Vagina (tissue), 2 donors: ENCODE data around the gene TMEM214.

Experiments used
- POLR2A ChIP-seq, 2 donors: fragments of 450-650 bp; IDR thresholded peaks; one replicate each; pipeline ENCODE4 v1.6.1; 2017; ENCODE audit warnings: antibody characterized with exemption in 2 of 2, mild to moderate bottlenecking in 2 of 2, moderate library complexity in 2 of 2
- POLR2AphosphoS5 ChIP-seq, 2 donors: sonication (generic); formaldehyde crosslinking; IDR thresholded peaks; one replicate each; pipeline ENCODE4 v1.9.0; 2017; ENCODE audit warnings: antibody characterized with exemption in 2 of 2, mild to moderate bottlenecking in 2 of 2, low read depth in 1 of 2; ENCODE audit not compliant: insufficient read depth in 1 of 2
- TF ChIP-seq, protein P1 (sequence below), 3 experiments: fragments of 450-650 bp in 2 of 3; fragments of 200-600 bp in 1 of 3; sonication (generic) in 1 of 3; IDR thresholded peaks; one replicate each; pipeline ENCODE4 v1.5.1; 2017 to 2019; ENCODE audit warnings: antibody characterized with exemption in 3 of 3, mild to moderate bottlenecking in 2 of 3, moderate library complexity in 2 of 3

DNA sequence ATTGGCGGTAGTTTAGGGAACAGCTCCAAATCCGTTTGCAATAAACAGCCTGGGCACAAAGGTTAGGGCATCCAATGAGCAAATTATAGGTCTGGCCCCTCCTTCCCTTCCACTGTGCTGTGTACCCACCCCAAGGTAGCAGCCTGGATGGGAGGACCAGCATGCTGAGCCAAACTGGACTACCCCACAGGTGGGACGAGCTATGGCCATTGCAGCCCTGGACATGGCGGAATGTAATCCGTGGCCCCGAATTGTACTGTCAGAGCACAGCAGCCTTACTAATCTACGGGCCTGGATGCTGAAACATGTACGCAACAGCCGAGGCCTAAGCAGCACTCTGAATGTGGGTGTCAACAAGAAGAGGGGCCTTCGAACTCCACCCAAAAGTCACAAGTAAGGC is 25.4 kb downstream of the TMEM214 start:
- TF ChIP-seq POLR2A (IDR thresholded peaks at IDR 0.05) (no peak), POLR2AphosphoS5 (IDR thresholded peaks at IDR 0.05; ENCODE audit: insufficient read depth in 1 of 2, low read depth in 1 of 2) (no peak)
- TF ChIP-seq, protein P1, sequence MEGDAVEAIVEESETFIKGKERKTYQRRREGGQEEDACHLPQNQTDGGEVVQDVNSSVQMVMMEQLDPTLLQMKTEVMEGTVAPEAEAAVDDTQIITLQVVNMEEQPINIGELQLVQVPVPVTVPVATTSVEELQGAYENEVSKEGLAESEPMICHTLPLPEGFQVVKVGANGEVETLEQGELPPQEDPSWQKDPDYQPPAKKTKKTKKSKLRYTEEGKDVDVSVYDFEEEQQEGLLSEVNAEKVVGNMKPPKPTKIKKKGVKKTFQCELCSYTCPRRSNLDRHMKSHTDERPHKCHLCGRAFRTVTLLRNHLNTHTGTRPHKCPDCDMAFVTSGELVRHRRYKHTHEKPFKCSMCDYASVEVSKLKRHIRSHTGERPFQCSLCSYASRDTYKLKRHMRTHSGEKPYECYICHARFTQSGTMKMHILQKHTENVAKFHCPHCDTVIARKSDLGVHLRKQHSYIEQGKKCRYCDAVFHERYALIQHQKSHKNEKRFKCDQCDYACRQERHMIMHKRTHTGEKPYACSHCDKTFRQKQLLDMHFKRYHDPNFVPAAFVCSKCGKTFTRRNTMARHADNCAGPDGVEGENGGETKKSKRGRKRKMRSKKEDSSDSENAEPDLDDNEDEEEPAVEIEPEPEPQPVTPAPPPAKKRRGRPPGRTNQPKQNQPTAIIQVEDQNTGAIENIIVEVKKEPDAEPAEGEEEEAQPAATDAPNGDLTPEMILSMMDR (IDR thresholded peaks at IDR 0.05): no peak
